ENCODE data around the gene BRD1. TPM values are rescaled to one million over a fixed set of nuclear protein-coding genes. Genes with fewer than 3 reads are reported as not detected.

The BRD1 gene
- total and polyA plus RNA-seq, 2 experiments from 2014 or later: 12.3 to 33.8 TPM

- Histone ChIP-seq H3K27me3 (ENCODE audit: insufficient read depth) (no peaks in the 10 kb centered on the region), H3K27ac (ENCODE audit: low read depth) (no peak overlapping the region), H3K36me3 (ENCODE audit: insufficient read depth) (no peaks in the 10 kb centered on the region), H4K20me1 (replicated peaks; ENCODE audit: insufficient read depth) (no peaks in the 10 kb centered on the region), H3K79me2 (replicated peaks; ENCODE audit: insufficient read depth) (no peaks in the 10 kb centered on the region), H3K9me2 (ENCODE audit: insufficient read depth) (no peaks in the 10 kb centered on the region), H2AFZ (no peak overlapping the region), H3F3A (replicated peaks; ENCODE audit: low read depth) (no peaks in the 10 kb centered on the region), H3K4me1 (ENCODE audit: insufficient read depth) (no peaks in the 10 kb centered on the region), H3K4me3 (no peak overlapping the region), H3K4me2 (no peak overlapping the region)
- Mint-ChIP-seq H3K4me3 (no peak overlapping the region), H3K27me3 (ENCODE audit: insufficient read depth, low read depth, poor library complexity) (peaks cover 9% of the 10 kb centered on the region), H3K27ac (no peak overlapping the region), H3K4me1 (no peaks in the 10 kb centered on the region), H3K9me3 (peaks cover 73% of the 10 kb centered on the region), H3K36me3 (ENCODE audit: low read depth) (peaks cover 17% of the 10 kb centered on the region; the same call in 2 of the 3 replicates)
- TF ChIP-seq EZH2phosphoT487 (IDR thresholded peaks at IDR 0.05; ENCODE audit: unreplicated experiment) (no peak), JUNB (IDR thresholded peaks at IDR 0.05; ENCODE audit: unreplicated experiment) (no peak), ZNF462 (CRISPR knock-in tag; IDR thresholded peaks at IDR 0.05) (no peak), ZNF114 (CRISPR knock-in tag; IDR thresholded peaks at IDR 0.05) (no peak), CREB1 (CRISPR knock-in tag; IDR thresholded peaks at IDR 0.05; ENCODE audit: low read depth) (no peak), ZNF331 (CRISPR knock-in tag; IDR thresholded peaks at IDR 0.05; ENCODE audit: low read depth) (no peak), STAT1 (IDR thresholded peaks at IDR 0.05; ENCODE audit: unreplicated experiment) (no peak), POLR2AphosphoS5 (IDR thresholded peaks at IDR 0.05; ENCODE audit: low read depth) (no peak), REST (IDR thresholded peaks at IDR 0.05; ENCODE audit: unreplicated experiment) (no peak), NANOG (IDR thresholded peaks at IDR 0.05; ENCODE audit: borderline replicate concordance) (no peak)
- no peak for ATAC-seq
- DNase-seq (ENCODE audit: low spot score): no peak
Observed at GRCh38 chr22:49740242-49740641, 87.4 kb downstream of the BRD1 start.

All from GM23338 (cell line).